Fibroblast of skin of abdomen (primary cell): ENCODE data around the gene ANKRD17.
A peak's percentile ranks its signal among the peaks of the same experiment; 100 is the strongest.
"Not testable (repeated sequence)": the region's sequence is repeated elsewhere in the genome, so short reads cannot be mapped to it uniquely, and the experiment has no call there.

Source experiments
- DNase-seq: peaks from one replicate; pipeline ENCODE4 v3.0.0-alpha.2; 2013

The ANKRD17 gene

DNA sequence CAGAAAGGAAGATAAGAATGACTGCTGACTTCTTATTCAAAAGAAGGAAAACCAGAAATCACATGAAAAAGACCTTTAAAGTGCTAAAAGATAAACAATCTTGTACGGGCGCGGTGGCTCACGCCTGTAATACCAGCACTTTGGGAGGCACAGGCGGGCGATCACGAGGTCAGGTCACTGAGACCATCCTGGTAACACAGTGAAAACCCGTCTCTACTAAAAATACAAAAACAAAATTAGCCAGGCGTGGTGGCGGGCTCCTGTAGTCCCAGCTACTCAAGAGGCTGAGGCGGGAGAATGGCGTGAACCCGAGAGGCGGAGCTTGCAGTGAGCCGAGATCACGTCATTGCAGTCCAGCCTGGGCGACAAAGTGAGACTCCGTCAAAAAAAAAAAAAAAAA, 54.6 kb downstream of the ANKRD17 start:
- not testable (repeated sequence) for DNase-seq

GRCh38 chr4:73197220-73197619, 61.4 kb downstream of the ANKRD17 start:
- no peak for DNase-seq

DNA sequence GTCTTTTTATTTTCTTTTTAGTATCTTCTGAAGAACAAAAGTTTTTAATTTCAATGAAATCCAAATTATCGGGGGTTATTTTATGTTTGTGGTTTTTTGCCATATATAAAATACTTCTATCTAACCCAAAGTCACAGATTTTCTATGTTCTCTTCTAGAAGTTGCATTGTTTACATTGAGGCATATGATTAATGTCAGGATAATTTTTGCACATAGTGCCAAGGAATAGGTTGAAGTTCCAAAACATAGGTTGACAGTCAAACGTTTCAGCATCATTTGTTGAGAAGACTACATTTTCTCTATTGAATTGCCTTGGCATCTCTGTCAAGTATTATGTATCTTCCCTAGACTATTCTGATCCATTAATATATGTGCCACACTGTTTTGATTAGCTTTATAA, 64.5 kb downstream of the ANKRD17 start:
- peak; percentile 4 for DNase-seq

DNA sequence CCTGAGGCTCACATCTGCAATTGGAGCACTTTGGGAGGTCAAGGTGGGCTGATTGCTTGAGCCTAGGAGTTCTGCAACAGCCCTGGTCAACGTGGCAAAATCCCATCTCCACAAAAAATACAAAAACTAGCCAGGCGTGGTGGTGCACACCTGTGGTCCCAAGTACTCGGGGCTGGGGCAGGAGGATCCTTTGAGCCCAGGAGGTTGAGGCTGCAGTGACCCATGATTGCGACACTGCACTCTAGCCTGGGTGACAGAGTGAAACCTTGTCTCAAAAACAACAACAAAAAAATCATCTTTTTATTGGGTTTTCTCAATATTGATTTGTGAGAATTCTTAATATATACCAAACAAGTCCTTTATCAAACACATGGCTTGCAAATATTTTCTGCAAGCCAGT, 64.9 kb downstream of the ANKRD17 start:
- no peak for DNase-seq

- DNase-seq: no peak
Measured at GRCh38 chr4:73193155-73193554, 65.4 kb downstream of the ANKRD17 start.

- DNase-seq: no peak
Measured at GRCh38 chr4:73189274-73189810, 69.3 kb downstream of the ANKRD17 start.

GRCh38 chr4:73187325-73187724, 71.3 kb downstream of the ANKRD17 start:
- DNase-seq: peak; percentile 11

DNA sequence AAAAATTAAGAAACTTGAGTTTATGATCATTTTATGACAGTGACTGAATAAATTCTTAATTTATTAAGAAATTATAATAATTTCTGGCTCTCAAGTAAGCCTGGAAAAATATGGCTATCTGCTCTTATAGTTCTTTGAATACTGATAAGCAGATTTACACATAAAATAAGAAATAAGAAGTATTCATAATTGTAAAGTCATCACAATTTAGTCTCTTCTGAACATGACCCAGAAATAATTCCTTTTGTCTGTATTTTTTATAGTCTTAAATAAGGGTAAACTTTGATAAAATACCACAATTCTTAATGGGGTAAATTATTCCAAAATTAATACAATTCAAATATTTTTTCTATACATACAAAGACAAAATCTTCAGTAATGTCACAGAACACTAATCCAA, 72.7 kb downstream of the ANKRD17 start:
- no peak for DNase-seq

DNA sequence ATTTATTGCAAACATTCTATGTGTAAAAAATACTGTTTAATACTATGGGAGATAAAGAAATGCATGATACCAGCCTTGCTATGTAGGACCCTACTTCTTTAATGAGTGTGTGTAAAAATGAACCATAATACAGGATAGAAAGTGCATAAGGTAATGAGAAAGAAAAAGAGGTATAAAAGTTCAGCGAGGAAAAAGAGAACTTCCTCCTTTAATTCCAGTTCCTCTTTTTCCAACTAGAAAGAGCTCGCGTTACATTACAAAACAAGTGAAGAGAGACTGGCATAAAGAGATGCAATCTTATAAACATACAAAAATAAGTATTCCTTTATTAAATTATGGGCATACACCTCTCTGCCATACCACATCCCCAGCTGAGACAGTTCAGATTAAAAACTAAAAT, 77.4 kb downstream of the ANKRD17 start:
- DNase-seq: no peak

DNA sequence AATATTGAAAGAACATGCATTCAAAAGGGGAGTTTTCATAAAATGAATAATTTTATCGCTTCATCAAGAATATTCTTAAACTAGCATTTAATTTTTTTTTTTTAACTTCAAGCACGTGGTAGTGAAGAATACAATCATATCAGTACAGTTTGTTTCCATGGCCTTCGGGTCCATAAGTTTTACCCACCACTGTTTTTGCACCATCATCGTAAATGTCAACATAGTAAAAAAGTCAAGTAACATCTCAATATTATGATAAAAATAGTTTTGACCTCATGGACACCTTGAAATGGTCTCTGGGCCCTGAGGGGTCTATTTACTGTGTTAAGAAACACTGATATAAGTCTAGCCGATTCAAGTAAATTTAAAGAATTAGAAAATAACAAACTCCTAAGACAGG, 80.2 kb downstream of the ANKRD17 start:
- no peak for DNase-seq

DNA sequence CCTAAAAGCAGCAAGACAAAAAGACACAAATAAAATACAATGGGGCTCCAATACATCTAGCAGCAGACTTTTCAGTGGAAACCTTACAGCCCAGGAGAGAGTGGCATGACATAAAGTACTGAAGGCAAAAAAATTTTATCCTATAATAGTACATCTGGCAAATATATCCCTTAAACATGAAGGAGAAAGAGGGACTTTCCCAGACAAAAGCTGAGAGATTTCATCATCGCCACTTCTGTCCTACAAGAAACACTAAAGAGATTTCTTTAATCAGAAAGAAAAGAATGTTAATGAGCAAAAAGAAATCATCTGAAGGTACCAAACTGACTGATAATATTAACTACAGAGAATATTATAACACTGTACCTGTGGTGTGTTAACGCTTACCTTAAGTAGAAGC, 86.4 kb downstream of the ANKRD17 start:
- no peak for DNase-seq

DNA sequence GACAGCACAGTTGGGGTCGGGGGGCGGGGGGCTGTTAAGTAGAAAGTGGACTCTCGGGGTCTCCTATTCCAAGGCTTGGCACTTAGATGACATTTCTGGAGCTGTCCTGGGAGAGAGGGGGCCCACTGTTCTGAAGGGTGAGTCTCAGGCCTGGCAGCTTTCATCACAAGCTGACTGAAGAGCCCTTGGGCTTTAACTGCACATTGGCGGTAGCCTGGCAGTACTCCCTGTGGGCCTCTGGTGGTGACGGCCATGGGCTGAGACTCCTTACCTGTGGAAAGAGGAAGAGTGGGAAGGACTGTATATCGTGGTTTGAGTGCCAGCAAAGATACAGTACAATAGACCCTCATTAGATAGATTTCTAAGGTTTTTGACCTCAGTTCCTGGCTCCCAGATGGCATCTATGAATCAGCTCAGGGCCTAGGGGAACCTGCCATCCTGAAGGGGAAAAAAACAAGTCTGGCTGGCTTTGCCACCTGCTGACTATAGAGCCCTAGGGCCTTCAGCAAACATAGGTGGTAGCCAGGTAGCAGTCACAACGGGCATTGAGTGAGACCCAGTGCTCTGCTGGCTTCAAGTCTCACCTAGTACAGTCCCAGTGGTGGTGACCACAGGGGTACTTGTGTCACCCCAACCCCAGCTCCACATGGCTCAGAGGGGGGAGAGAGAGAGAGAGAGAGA, 87.9 kb downstream of the ANKRD17 start:
- no peak for DNase-seq

GRCh38 chr4:73166212-73166611, 92.4 kb downstream of the ANKRD17 start:
- DNase-seq: no peak

DNA sequence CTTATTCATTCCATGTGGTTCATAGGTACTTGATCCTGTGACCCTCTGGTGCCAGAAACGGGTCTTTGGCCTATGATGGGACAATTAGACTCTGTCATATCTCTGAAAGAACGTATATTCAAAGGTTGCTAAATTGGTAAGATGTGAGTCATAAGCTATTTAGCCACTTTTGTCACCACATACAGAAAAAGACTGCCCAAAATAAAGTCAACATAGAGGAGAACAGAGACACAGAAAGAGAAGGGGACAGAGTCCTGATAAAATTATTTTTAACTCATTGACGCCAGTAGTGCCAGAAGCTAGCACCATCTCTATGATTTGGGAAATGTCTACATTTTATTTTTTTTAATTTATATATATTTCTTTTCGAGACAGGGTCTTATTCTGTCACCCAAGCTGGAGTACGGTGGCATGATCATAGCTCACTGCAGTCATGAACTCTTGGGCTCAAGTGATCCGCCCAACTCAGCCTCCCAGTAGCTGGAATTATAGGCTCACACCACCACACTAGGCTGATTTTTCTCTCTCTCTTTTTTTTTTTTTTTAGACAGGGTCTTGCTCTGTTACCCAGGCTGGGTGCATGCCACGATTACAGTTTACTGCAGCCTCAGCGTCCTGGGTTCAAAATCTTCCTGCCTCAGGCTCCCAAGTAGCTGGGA, 96.9 kb downstream of the ANKRD17 start:
- DNase-seq: no peak

- no peak for DNase-seq
Measured at GRCh38 chr4:73156394-73156793, 102.2 kb downstream of the ANKRD17 start.

DNA sequence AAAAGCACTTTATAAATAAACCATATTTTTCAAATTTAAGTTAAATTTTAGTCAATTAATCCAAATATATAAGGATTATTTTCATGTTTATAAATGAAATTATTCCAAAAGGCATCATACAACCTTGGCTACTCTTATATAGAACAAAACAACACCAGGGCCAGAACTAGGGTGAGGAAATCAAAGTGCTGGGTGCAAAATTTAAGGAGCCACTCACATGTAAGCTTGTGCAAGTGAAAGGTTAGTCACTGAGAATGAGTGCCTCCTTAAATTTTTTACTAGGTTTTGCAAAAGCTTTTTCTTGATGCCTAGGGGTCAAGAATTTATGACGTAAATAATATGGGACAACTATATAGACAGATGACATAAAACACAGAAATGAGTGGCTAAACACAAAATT, 105.7 kb downstream of the ANKRD17 start:
- no peak for DNase-seq

- no peak for DNase-seq
Measured at GRCh38 chr4:73142995-73143547, 115.5 kb downstream of the ANKRD17 start.

- no peak for DNase-seq
Measured at GRCh38 chr4:73139991-73140390, 118.6 kb downstream of the ANKRD17 start.

- no peak for DNase-seq
Measured at GRCh38 chr4:73139245-73139644, 119.4 kb downstream of the ANKRD17 start.

DNA sequence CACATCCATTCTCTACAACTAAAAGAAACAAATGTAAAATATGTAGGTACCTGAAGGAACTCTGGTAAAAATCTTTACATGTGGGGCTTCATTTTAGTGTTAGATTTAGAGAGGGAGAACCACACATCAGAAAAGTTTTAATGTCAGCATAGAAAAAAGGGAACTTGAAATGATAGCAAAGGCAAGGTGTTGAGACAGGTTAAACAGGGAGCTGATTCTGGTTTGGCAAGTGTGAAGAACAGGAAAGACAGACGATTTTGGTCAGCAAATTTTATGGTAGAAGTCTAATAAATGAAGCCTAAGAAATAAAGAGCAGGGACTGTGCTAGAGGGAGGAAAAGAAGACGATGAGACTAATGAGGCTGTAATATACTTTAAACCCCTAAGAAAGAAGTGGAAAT, 121.5 kb downstream of the ANKRD17 start:
- no peak for DNase-seq

DNA sequence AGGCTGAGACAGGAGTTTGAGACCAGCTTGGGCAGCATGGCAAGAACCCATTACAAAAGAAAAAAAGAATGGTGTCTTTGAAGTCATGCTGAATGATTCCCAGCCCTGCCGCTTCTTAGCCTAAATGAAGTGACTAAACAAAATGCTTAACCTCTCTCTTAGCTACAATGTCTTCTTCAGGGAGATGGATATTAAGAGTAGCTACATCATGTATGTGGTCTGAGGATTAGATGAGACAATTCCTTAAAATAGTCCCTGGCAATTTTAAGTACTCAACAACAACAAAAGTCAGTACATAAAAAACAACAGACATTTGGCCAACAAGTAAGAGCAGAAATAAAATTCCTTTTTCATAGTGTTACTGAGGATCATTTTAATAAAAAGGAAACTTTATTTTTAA, 124.8 kb downstream of the ANKRD17 start:
- no peak for DNase-seq

GRCh38 chr4:73131281-73131680, 127.3 kb downstream of the ANKRD17 start:
- no peak for DNase-seq

DNA sequence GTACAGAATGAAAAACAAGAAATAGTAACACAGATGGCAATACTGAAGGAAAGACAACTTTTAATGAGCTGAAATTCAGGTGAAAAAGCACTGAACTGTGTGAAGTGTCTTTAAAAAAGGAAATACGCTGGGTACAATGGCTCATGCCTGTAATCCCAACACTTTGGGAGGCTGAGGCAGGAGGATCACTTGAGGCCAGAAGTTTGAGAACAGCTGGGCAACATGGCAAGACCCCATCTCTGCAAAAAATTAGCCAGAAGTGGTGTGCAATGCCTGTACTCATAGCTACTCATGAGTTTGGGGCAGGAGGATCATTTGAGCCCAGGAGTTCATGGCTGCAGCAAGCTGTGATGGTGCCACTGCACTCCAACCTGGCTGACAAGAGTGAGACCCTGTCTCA, 129.3 kb downstream of the ANKRD17 start:
- DNase-seq: no peak

DNA sequence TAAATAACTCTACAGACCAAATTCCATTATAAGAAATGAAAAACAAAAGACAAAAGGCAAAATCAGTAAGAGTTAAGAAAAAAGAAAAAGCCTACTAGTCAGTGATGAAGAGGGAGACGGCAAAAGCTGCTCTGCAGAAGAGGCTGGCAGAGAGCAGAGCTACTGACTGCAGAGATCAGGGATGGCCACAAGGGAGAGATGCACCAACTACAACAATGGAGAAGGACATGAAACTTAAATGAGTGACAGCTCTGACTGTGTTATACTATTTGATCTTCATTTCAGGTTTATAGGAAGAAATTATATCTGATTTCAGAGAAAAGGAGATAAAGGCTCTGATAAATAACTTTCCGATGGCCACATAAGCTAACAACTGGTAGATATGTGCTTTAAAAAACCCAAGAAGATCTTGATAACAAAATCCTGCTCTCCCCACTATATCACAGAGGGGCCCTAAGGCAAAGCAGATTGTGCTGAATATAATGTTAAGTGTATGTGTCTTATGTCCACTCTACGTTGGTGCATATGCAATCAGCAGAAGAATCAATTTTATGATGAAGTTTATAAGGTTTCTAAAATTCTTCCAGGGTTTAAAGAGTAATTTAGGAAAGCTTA, 130.7 kb downstream of the ANKRD17 start:
- DNase-seq: peak; percentile 2
